ENCODE measurements around the gene AURKAIP1.

The AURKAIP1 gene

DNA sequence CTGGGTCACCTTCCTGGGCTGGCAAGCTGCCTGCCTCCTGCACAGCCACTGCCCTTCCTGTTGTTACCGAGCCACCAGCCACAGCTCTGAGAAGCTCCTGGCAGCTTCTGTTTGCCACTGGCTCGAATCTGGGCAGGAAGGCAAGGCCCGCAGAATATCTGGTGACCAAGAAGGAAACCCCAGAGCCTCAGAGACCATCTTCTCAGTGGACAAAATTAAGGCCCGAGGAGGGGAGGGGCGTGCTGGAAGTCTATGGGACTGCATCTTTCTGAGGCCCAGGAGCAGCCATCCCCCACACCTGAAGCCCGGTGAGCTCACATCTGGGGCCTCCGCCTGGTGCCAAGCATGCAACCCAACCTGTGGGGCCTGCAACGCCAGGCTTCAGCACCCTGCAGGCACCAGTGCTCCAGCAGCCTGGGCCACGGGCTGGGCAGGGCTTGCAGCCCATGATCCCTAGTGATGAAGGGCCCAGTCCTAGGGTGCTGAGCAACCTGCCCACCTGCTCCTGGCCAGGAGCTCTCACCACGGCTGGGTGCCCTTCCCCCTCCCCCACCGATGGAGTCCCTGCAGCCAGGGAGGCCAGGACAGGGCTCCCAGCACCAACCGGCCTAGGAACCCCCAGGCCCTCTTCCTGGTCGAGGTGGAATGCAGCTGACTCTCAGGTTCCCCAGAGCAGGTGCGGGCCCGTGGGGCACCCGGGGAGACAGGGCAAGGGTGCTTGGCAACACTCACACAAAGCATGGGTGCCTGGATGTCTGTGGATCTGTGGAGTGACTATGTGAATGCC is 49.5 kb downstream of the AURKAIP1 start:
- no peak for DNase-seq
- Mint-ChIP-seq H3K36me3 (ENCODE audit: low read depth) (no peaks in the 10 kb centered on the region), H3K4me3 (peak overlapping the region; percentile 79), H3K27me3 (ENCODE audit: low read depth, poor library complexity) (peaks cover 7% of the 10 kb centered on the region), H3K4me1 (peaks cover 20% of the 10 kb centered on the region), H3K27ac (no peak overlapping the region), H3K9me3 (no peaks in the 10 kb centered on the region)
- TF ChIP-seq, protein P1, sequence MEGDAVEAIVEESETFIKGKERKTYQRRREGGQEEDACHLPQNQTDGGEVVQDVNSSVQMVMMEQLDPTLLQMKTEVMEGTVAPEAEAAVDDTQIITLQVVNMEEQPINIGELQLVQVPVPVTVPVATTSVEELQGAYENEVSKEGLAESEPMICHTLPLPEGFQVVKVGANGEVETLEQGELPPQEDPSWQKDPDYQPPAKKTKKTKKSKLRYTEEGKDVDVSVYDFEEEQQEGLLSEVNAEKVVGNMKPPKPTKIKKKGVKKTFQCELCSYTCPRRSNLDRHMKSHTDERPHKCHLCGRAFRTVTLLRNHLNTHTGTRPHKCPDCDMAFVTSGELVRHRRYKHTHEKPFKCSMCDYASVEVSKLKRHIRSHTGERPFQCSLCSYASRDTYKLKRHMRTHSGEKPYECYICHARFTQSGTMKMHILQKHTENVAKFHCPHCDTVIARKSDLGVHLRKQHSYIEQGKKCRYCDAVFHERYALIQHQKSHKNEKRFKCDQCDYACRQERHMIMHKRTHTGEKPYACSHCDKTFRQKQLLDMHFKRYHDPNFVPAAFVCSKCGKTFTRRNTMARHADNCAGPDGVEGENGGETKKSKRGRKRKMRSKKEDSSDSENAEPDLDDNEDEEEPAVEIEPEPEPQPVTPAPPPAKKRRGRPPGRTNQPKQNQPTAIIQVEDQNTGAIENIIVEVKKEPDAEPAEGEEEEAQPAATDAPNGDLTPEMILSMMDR (IDR thresholded peaks at IDR 0.05) = no peak

DNA sequence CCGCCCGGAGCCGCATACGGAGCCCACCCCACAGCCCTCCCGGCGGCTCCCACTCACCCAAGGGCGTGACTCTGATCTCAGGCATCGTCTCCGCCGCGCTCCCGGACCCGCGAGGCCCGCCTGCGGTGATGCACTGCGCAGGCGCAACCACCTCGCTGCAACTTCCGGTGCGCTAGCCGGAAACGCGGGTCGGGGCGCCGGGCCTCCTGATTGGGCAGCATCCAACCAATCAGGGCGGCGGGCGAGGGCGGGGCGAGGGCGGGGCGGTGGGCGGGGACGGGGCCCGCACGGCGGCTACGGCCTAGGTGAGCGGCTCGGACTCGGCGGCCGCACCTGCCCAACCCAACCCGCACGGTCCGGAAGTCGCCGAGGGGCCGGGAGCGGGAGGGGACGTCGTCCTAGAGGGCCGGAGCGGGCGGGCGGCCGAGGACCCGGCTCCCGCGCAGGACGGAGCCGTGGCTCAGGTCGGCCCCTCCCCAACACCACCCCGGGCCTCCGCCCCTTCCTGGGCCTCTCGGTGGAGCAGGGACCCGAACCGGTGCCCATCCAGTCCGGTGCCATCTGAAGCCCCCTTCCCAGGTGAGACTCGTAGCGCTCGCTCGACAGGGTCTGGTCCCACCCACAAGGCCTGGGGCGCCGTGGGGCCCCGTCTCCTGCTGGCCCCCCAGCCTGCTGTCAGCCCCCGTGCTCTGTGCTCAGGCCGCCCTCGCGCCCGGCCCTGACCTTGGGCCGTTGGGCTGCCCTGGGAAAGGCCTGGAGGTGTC is 50.3 kb downstream of the AURKAIP1 start, which contains the start of the genes CPTP and INTS11:
Gene CPTP (plus strand): TSS at position 279 of the 764 bp plus-strand sequence. CDS start 2,109 bp downstream, outside the sequence.
Gene INTS11 (minus strand): TSS at position 137 of the 764 bp plus-strand sequence. CDS start 52 bp downstream, at position 85.
- Mint-ChIP-seq H3K27ac (peak within 1 kb of the TSS; percentile 94), H3K4me1 (peaks cover 26% of the 10 kb centered on the region), H3K27me3 (ENCODE audit: low read depth, poor library complexity) (peaks cover 7% of the 10 kb centered on the region), H3K9me3 (no peaks in the 10 kb centered on the region), H3K36me3 (ENCODE audit: low read depth) (no peaks in the 10 kb centered on the region), H3K4me3 (peak within 1 kb of the TSS; percentile 93)
- DNase-seq = peak; percentile 95
- TF ChIP-seq, protein P1 (IDR thresholded peaks at IDR 0.05) = no peak

DNA sequence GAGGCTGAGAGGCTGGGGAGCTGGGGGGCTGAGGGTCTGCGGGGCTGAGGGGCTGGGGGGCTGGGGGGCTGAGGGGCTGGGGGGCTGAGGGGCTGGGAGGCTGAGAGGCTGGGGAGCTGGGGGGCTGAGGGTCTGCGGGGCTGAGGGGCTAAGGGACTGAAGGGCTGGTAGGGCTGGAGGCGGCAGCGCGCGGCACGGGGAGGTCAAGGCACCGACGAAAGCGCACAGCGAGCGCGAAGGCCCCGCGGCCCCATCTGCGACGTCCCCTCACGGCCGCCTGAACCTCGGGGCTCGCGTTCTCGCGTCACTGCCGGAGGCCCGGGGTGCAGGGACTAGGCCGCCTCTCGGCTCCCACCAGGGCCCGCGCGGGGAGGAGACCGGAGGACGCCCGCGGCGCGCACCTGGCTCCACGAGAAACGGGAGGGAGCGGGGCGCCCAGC is 50.9 kb downstream of the AURKAIP1 start:
- TF ChIP-seq, protein P1 (IDR thresholded peaks at IDR 0.05) = no peak
- DNase-seq = no peak
- no peak overlapping the region for H3K27ac Mint-ChIP-seq
- peak overlapping the region; percentile 85 for H3K4me3 Mint-ChIP-seq
- peaks cover 32% of the 10 kb centered on the region for H3K4me1 Mint-ChIP-seq
- H3K36me3 Mint-ChIP-seq (ENCODE audit: low read depth) = peaks cover 4% of the 10 kb centered on the region
- peaks cover 7% of the 10 kb centered on the region for H3K27me3 Mint-ChIP-seq (ENCODE audit: low read depth, poor library complexity)
- no peaks in the 10 kb centered on the region for H3K9me3 Mint-ChIP-seq
